Hepatocyte (in vitro differentiated cells): ENCODE results near the gene TJP2. TPM values are rescaled to one million over a fixed set of nuclear protein-coding genes. Genes with fewer than 3 reads are reported as not detected.

Source experiments
- DNase-seq: peaks from one replicate; pipeline ENCODE4 v3.0.0-alpha.2; 2016; ENCODE audit warnings: low spot score
- H2AFZ ChIP-seq: fragments of 200-600 bp; sonication (generic); 2 replicates; pipeline ENCODE4 v1.6.0; 2016; ENCODE audit warnings: antibody characterized with exemption, mild to moderate bottlenecking
- H3K27ac ChIP-seq: fragments of 200-600 bp; sonication (generic); 2 replicates; pipeline ENCODE4 v1.5.1; 2016; ENCODE audit warnings: mild to moderate bottlenecking
- H3K27me3 ChIP-seq: fragments of 200-600 bp; sonication (generic); 2 replicates; pipeline ENCODE4 v1.6.1; 2016
- H3K36me3 ChIP-seq: fragments of 200-600 bp; sonication (generic); replicated peaks from 2 replicates; pipeline ENCODE4 v1.5.1; 2016; ENCODE audit warnings: low read depth; ENCODE audit not compliant: insufficient read depth
- H3K4me1 ChIP-seq: fragments of 200-600 bp; sonication (generic); 2 replicates; pipeline ENCODE4 v1.5.1; 2016; ENCODE audit warnings: mild to moderate bottlenecking, moderate library complexity; ENCODE audit not compliant: insufficient read depth
- H3K4me2 ChIP-seq: fragments of 200-600 bp; sonication (generic); 2 replicates; pipeline ENCODE4 v1.6.0; 2016
- H3K4me3 ChIP-seq: fragments of 200-600 bp; sonication (generic); 2 replicates; pipeline ENCODE4 v1.5.1; 2016; ENCODE audit warnings: mild to moderate bottlenecking
- H3K79me2 ChIP-seq: fragments of 200-600 bp; sonication (generic); 2 replicates; pipeline ENCODE4 v1.6.0; 2017; ENCODE audit warnings: mild to moderate bottlenecking
- H3K9me2 ChIP-seq: fragments of 200-600 bp; sonication (generic); replicated peaks from 2 replicates; pipeline ENCODE4 v1.6.0; 2017; ENCODE audit warnings: mild to moderate bottlenecking; ENCODE audit not compliant: insufficient read depth
- H3K9me3 ChIP-seq: fragments of 200-600 bp; sonication (generic); 2 replicates; pipeline ENCODE4 v1.5.1; 2016; ENCODE audit warnings: low read depth, mild to moderate bottlenecking
- H4K20me1 ChIP-seq: fragments of 200-600 bp; sonication (generic); 2 replicates; pipeline ENCODE4 v1.6.0; 2016; ENCODE audit warnings: mild to moderate bottlenecking; ENCODE audit not compliant: insufficient read depth, poor library complexity, severe bottlenecking
- CTCF ChIP-seq: fragments of 200-600 bp; sonication (generic); IDR thresholded peaks from 2 replicates; pipeline ENCODE4 v1.5.1; 2016; ENCODE audit warnings: antibody characterized with exemption, mild to moderate bottlenecking; ENCODE audit not compliant: poor library complexity
- EZH2 ChIP-seq: fragments of 200-600 bp; sonication (generic); IDR thresholded peaks from 2 replicates; pipeline ENCODE4 v1.6.1; 2016; ENCODE audit warnings: antibody characterized with exemption, mild to moderate bottlenecking, borderline replicate concordance
- EZH2phosphoT487 ChIP-seq: fragments of 200-600 bp; sonication (generic); IDR thresholded peaks from one replicate; pipeline ENCODE4 v1.6.1; 2018; ENCODE audit warnings: antibody characterized with exemption, mild to moderate bottlenecking, low read depth, moderate library complexity; ENCODE audit not compliant: unreplicated experiment, severe bottlenecking
- WGBS: methylation state at CpG from one replicate; pipeline ENCODE4 v1.1.6; 2016; ENCODE audit warnings: low lambda C conversion rate; ENCODE audit errors: missing lambda C conversion rate; 5-methylcytosine and 5-hydroxymethylcytosine counted together
- polyA plus RNA-seq: library from polyadenylated mRNA; unstranded; fragments of >200 nt; fragmentation: Nextera tagmentation; extraction: Ambion mirVana; gene quantifications from 2 replicates; pipeline ENCODE4 v1.2.1, GENCODE V29; 2016
- total RNA-seq: library from RNA; depleted of rRNA; stranded (reverse); fragments of >200 nt; gene quantifications from 2 replicates; pipeline ENCODE4 v1.2.3, GENCODE V29; 2014

Gene TJP2
- total and polyA plus RNA-seq, 2 experiments from 2014 or later: 67.2 to 131 TPM

- Histone ChIP-seq H3K9me2 (no peaks in the 10 kb centered on the region), H3K79me2 (peaks cover 75% of the 10 kb centered on the region), H3K9me3 (no peaks in the 10 kb centered on the region), H3K36me3 (no peaks in the 10 kb centered on the region), H3K4me1 (peaks cover 21% of the 10 kb centered on the region), H3K4me2 (peak overlapping the region; percentile 60), H3K27me3 (no peaks in the 10 kb centered on the region), H4K20me1 (peaks cover 16% of the 10 kb centered on the region), H2AFZ (peak overlapping the region; percentile 1), H3K4me3 (no peak overlapping the region), H3K27ac (peak overlapping the region; percentile 79)
- no peak for DNase-seq
- whole genome bisulfite sequencing: 55% methylated on average over 7 of the region's 7 CpGs
- TF ChIP-seq EZH2: no peak
- no peak for TF ChIP-seq CTCF
- TF ChIP-seq EZH2phosphoT487: no peak
Measured at GRCh38 chr9:69204849-69205248, 30.8 kb downstream of the TJP2 start.

DNA sequence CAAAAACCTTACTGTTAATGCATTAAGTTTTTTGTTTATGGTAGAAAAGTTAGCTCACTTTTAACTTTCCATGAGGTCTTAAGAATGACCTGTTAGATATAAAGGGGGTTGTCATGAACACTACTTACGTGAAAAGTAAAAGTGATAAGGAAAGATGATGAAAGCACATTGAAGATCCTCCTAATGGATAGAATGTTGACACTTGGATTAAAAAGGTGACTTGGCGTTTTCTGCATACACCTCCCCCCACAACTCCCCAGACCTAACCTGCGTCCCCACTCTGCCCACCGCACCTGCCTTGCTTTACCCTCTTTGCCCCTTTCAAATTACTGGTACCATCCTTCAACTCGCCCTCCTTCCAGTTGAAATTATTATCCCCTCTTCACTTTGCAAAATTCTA lies 32.0 kb downstream of the TJP2 start:
- Histone ChIP-seq H3K79me2 (peaks cover 75% of the 10 kb centered on the region), H3K4me2 (peak overlapping the region; percentile 60)

GRCh38 chr9:69207503-69207902 lies 33.4 kb downstream of the TJP2 start:
- TF ChIP-seq CTCF (peak; percentile 7), EZH2phosphoT487 (no peak)
- DNase-seq: peak; percentile 19
- Histone ChIP-seq H3K4me2 (no peak overlapping the region), H3K9me3 (no peaks in the 10 kb centered on the region), H3K9me2 (no peaks in the 10 kb centered on the region), H3K27me3 (no peaks in the 10 kb centered on the region), H2AFZ (no peak overlapping the region), H3K4me1 (peaks cover 16% of the 10 kb centered on the region), H3K79me2 (peaks cover 70% of the 10 kb centered on the region), H3K27ac (no peak overlapping the region), H3K4me3 (no peak overlapping the region), H3K36me3 (no peaks in the 10 kb centered on the region), H4K20me1 (peaks cover 16% of the 10 kb centered on the region)
- 40% methylated on average over 6 of the region's 6 CpGs for WGBS

More for the DNA sequence above, 32.0 kb downstream of the TJP2 start:
- Histone ChIP-seq H4K20me1 (peaks cover 16% of the 10 kb centered on the region), H3K27me3 (no peaks in the 10 kb centered on the region), H3K9me2 (no peaks in the 10 kb centered on the region), H3K36me3 (no peaks in the 10 kb centered on the region), H3K4me3 (no peak overlapping the region), H2AFZ (no peak overlapping the region), H3K9me3 (no peaks in the 10 kb centered on the region), H3K27ac (peak overlapping the region; percentile 79), H3K4me1 (peaks cover 16% of the 10 kb centered on the region)
- DNase-seq: no peak
- 74% methylated on average over 5 of the region's 5 CpGs for WGBS
- no peak for TF ChIP-seq CTCF
- TF ChIP-seq EZH2phosphoT487: no peak
- no peak for TF ChIP-seq EZH2

GRCh38 chr9:69211424-69212036 lies 37.5 kb downstream of the TJP2 start:
- H3K27me3 ChIP-seq: no peaks in the 10 kb centered on the region
- no peak overlapping the region for H2AFZ ChIP-seq
- H3K9me3 ChIP-seq: no peaks in the 10 kb centered on the region
- H3K36me3 ChIP-seq: no peaks in the 10 kb centered on the region
- H3K9me2 ChIP-seq: no peaks in the 10 kb centered on the region
- H3K4me2 ChIP-seq: no peak overlapping the region
- H3K4me3 ChIP-seq: no peak overlapping the region
- 97% methylated on average over 3 of the region's 3 CpGs for WGBS
- DNase-seq: no peak
- H3K27ac ChIP-seq: no peak overlapping the region
- peaks cover 7% of the 10 kb centered on the region for H4K20me1 ChIP-seq
- peaks cover 69% of the 10 kb centered on the region for H3K79me2 ChIP-seq
- H3K4me1 ChIP-seq: no peaks in the 10 kb centered on the region
- TF ChIP-seq EZH2phosphoT487: no peak
- no peak for TF ChIP-seq CTCF
